Activated effector memory CD4-positive, alpha-beta T cell treated with Interleukin-2 at 50 U/mL for 16 hours (primary cell): ENCODE measurements around the gene XYLT1.

ENCODE experiments used
- DNase-seq: peaks from one replicate; pipeline ENCODE4 v3.0.0-alpha.2; 2020

XYLT1 gene

DNA sequence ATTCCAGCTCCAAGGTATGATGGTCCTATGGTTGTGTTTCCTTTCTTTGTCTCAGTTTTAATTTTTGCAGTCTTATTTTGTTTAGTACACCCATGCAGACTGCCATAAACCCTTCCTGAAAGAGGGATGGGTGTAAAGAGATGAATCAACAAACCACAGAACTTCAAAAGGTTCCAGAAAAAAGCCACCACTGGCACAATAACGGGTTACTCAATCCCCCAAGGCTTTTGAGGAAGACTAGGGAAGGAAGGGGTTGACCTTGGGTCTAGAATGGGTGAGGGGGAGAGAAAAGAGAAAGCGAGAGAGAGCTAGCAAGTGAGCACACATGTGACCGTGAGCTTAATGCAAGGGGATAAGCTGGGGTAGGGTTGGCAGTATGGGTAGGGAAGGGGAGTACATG lies 168.1 kb downstream of the XYLT1 start:
- DNase-seq: no peak

DNA sequence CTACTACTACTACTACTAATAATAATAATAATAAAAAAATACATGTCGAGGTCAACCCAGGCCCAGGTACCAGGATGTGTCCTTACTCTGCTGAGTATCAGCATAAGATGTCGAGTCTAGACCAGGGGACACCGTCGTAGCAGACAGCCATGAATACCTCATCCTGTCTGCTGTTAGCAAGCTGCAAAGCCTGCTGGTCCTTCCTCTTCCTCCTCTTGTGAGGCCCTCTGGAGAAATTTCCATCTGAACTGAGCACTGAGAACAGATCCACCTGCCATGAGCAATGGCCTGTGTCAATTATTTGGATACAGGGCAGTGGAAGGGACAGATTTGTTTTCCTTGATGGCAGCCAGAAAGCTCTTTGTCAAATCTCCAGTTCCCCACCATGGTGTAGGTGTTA lies 168.5 kb downstream of the XYLT1 start:
- no peak for DNase-seq

DNA sequence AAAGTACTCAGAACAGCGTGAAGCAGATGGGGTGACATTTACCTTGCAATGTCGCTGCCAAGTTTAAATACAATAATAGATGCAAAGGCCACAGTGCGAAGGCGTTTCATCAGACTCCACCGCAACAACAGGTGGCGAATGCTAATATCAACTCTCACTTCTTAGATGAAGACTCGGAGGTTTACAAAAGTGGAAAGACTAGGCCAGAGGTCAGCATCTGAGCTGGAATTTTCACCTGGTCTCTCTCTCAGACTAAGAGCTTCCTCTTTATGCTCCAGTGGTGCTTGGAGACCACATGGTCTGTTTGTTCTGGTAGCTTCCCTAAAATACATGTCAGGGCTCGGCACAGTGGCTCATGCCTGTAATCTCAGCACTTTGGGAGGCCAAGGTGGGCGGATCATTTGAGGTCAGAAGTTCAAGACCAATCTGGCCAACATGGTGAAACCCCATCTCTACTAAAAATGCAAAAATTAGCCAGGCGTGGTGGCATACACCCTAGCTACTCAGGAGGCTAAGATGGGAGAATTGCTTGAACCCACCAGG lies 169.1 kb downstream of the XYLT1 start:
- no peak for DNase-seq

DNA sequence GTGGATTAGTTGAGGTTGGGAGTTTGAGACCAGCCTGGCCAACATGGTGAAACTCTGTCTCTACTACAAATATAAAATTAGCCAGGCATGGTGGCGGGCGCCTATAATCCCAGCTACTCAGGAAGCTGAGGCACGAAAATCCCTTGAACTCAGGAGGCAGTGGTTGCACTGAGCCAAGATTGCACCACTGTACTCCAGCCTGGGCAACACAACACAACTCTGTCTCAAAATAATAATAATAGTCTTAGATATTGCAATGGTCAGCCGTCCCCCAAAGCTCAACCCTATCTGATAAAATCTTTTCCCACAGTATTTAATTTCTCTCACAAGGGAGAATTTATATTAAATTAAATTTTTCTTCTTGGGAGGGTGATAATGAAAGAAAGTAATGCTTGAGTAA lies 169.6 kb downstream of the XYLT1 start:
- no peak for DNase-seq

DNA sequence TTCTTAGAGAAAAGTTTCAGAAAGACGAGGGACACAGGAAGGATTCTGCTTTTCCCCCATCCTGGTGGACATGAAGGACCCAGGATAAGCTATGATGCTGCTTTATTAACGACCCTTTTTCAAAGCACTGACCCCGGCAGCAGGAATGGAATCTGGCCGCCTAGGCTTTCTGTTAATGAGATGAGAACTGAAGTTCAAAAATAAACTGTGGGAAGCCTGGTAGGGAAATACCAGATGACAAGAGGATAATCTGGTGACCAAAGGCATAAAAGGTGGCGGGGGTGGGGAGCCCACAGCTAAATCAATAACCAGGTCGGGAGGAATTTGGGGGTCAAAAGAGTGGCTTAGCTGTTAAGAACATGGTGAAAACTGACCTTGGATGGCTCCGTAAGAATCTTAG lies 171.0 kb downstream of the XYLT1 start:
- DNase-seq: no peak

DNA sequence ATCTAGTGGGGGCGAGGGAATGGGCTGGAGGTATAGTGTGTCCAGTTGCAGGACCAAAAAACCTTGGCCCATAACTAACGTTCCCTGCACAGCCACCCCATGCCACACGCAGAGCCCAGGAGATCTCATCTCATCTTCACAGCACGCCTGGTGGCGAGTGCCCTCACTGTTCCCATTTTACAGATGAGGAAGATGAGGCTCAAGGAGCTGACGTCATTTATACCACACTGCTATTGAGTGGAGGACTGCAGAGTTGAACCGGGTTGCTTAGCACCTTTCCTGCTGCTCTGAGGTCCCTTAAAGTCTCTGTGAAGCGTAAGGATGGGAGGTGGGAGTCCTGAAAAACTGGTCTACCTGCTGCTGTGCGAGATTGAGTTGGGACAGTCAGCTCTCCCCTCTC lies 172.5 kb downstream of the XYLT1 start:
- DNase-seq: no peak

DNA sequence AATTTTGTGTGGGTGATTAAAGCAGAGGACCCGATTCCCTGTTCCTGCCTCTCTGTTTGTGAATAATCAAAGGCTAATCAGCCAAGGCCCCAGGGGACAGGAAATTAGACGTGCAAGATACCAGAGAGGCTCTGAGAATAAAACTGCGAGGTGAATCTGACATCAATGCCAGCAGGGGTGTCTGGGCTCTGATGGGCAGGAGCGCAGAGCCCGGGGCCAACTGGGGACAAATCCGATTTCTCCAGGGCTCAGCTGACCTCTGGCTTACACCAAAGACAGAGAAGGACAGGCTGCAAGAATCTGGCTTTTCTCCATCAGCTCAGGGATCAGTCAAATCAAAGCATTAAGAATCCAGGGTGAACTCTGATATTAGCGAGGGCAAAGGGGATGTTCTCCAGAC lies 174.3 kb downstream of the XYLT1 start:
- DNase-seq: no peak

DNA sequence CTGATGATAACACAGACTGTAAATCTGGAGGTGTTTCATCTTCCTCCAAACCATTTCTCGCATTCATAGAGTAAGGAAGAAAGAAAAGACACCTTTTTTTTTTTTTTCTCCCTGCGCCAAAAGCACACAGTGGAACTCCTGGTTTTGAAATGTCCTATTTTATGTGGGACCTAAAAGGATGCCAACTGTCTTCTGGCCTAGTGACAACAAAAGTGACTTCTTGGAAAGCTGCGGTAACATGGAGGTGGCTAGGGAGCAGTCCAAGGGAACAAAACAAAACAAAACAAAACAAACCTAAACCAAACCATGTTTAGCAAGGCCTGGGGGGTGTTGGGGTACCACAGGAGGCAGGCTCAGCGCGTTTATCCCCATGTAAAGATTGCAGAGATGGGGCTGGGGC lies 174.8 kb downstream of the XYLT1 start:
- DNase-seq: no peak

DNA sequence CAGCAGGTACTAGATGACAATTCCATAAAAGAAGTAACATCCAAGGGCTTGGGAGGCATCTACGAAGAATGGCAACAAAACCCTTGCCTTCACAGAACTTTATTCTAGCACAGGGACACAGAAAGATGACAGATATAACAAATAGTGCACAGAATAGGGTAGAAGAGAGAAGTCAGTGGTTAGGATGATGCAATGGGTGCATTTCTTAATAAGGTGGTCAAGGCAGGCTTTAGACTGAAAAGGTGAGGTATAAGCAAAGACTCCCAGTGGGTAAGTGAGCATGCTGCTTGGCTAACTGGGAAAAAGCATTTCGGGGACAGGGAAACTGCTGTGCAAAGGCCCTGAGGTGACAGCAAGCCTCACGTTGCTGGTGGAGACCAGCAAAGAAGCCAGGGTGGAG lies 175.9 kb downstream of the XYLT1 start:
- no peak for DNase-seq

DNA sequence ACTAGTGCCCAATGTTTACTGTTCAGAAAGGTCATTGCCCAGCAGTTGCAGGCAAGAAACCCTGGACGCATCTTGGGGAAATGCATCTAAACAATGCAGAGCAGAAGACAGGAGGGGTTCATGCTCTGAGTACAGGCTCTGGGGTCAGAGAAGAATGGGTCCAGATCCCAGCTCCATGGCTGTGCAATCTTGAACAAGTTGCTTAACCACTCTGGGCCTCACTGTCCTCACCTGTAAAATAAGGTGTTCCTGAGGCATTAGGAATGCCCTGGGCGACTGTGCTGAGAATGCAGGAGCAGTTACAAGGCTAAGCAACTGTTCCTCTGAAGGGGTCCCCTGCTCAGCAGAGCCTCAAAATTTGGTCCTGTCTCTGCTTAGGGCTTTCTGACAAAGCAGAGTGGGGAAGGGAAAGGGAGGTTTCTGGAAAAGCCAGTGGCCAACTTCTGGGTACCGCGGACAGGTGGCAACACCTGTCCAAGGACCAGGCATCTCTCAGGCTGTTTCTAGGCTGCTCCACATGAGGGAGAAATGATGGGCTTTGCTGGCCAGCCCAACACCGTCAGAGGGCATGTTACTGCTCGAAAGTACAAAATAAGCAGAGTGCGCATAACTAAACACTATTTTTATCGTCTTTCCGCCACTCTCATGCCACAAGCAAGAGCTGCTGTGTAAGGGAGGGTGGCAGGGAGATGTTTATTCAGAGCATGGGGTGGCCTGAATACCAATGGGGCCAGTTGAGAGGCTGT lies 176.8 kb downstream of the XYLT1 start:
- DNase-seq: no peak

DNA sequence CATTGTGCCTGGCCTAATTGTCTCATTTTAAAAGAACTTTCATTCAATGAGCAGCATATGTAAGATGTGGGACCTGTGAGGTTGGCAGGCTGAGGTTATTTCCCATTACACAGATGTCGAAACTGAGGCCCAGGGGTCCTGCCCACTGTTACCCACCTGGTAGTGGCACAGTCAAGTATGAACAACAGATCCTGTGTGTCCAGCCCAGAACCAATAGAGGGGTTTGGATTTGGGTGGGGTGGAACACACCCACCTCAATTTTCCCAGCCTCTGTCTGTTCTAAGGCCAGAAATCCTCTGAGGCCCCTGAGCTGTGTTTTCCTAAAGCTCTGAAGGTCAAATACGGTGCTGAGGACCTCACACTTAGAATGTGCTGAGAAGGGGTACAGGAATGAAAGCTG lies 179.5 kb downstream of the XYLT1 start:
- DNase-seq: no peak

DNA sequence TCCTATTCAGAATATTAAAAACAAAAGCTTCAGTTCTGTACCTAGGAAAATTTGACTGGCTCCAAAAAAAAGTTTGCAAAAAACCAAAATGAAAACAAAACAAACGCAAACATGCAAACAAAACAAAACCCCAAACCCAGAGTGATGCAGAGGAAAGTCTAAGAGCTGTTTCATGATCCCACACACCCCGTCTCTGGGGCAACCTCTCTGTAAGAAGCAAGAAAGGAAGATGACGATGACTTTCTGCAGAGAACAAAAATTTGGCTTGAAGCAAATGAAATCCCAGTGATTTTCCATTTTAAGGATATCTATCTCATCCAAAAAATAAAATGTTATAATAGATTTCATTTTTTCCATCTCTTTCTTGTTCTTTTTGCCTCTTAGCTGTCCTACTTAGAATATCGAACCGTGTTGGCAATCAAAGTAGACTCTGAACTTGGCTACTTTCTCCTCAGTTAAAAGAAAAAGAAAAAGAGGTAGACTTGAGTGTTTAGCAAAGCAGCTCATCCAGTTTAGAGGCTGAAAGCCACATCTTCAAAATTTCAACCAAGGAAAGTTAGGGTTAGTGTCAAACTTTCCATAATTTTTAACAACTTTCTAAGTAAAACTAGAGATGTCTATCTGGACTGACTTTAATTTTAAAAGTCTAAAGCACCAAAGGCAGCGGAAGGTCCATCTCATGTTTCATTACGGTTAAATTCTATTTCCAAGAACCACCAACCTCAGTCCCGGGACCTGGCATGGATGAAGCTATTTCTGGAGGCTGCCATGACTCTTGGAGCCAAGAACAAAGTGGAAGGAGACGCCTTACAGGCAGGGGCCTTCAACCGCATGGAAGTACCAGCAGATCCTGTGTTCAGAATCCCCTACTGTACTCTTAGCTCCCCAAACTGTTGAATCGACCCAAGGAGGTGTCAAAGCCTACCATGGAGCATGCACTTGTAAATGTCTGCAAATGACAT lies 180.8 kb downstream of the XYLT1 start:
- no peak for DNase-seq

DNA sequence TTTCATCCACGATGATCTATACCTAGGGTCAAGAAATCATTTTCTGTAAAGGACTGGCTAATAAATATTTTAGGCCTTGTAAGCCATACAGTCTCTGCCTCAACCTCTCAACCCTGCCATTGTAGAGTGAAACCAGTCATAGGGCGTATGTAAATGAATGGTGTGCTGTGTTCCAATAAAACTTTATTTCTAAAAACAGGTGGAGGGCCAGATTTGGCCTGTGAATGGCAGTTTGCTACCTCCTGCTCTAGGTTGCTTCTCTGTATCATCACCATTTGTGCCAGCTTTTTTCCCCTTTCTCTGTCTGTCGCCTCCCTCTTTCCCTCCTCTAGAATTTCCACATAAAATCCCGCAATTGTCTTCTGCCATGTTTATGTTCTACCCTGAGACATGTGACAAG lies 181.7 kb downstream of the XYLT1 start:
- DNase-seq: no peak

DNA sequence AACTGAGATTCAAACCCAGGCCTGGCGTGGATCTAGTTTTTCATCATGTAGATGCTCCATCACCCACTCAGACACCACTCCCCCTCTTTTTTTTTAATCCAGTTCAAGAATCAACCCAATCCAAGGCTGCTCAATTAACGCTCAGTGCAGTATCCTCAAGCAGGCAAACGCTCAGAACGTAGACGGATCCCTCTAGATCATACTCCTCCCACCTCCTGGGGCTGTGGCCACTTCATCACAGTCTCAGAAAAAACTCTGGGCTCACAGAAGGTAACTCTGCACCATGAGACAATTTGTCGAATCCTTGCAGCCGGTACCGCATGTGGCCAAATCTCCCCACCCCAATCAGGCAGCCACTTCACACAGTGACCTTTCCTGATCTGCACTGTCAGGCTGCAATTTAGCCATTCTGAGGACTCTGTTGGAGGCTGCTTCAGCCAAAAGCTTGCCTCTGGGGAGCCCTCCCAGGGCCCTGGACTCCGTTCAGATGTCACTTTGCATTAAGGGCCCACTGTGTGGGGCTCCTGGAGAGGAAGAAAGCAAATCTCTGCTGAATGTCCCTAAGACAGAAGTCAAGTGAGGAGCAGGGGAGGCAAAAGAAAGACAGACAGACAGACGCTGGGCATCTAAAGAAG lies 183.5 kb downstream of the XYLT1 start:
- DNase-seq: no peak

DNA sequence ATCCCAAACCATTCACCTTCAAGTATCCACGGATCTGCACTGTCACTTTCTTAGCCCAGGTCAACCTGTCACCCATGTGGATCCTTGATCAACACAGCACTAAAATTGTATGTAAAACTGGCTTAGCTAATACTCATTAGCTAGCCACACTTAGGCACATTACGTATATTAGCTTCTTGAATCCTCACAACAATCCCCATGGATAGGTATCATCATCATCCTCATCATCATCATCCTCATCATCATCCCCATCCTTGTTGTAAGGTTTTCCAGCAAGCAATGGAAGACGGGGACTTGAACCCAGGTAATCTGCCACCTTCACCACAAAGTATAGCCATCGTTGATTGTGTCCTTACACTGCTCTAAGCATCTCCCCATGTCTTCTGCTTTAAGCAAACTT lies 184.3 kb downstream of the XYLT1 start:
- no peak for DNase-seq

DNA sequence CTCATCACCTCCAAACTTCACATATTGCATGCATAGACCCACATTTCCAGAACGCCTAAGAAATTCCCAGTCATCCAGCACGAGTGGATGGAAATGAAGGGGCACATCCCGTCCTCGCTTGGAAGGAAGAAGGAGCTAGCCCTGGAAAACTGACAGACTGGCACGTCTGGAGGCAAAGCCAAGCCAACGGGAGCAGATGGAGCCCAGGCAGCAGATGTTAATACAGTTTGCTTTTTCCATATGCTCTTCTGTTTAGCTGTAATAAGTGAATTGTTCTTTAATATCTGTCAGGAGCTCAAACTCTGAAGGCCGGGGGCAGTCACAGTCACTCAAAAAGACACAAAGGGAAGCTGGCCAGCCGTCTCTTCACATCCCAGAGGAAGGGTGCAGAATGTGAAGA lies 187.7 kb downstream of the XYLT1 start:
- no peak for DNase-seq

DNA sequence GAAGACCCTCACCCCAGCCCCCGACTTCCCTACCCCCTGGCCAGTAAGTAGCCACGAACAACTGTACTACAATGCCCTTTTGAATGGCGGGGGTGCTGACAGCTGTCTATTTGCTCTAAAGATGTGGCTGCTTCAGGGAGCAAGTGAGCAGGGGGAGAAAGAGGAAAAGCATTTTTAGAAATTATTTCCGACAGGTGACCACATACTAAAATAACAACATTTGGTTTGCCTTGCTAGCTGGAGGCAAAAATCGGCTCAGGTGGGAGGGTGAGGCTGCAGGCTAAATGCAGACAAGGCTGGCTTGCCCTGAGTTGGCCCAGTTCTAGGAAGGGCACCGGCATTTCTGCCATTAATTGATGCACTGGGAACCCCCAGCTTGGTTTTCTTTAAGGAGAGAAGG lies 188.5 kb downstream of the XYLT1 start:
- DNase-seq: no peak

DNA sequence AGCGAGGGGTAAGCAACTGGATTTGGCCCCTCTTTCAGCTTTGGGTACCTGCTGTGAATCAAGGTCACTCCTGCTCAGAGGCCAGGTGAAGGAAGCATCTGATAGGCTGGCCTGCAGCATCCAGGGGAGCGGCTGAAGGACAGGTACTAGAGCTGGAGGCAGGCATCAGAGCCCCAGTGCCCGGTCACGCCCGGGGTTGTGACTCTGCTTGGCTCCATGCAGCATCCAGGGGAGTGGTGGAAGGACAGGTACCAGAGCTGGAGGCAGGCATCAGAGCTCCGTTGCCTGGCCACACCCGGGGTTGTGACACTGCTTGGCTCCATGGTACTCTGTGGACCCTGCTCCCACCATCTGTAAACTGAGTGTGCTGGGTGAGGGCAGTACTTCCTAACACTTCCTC lies 189.7 kb downstream of the XYLT1 start:
- DNase-seq: no peak

DNA sequence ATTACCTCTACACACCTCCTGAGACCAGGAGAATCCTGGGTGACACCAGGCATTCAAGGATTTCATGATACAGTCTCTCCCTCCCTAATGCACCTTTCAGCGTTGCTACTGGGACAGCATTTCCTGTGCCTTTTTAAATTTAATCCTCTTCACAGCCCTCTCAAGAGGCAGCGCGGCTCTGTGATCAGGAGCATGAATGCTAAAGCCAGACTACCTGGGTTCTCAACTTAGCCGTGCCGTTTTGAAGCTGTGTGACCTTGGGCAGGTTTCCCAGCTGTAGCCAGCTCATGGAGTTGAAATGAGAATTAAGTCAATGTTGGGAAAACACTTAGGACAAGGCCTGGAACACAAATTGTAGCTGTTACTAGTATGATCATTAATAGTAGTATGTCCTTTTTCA lies 191.8 kb downstream of the XYLT1 start:
- no peak for DNase-seq

DNA sequence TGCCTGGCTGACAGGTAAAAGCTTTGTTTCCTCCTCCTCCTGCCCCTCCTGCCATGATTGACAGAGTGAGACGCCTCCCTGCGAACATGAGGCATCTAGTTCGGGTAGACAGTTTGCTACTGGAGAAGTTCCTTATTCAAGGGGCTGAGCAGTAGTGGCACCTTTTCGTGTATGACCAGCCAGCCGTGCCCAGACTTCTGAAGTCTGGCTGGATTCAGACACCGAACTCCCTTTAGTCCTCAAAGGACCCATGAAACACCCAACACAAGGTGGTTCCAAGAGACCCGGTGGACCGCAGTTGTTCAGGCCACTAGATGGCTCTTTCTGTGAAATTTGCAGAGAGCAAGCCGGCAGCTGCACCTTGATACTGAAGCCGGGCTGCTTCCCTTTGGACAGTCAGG lies 192.8 kb downstream of the XYLT1 start:
- DNase-seq: no peak

DNA sequence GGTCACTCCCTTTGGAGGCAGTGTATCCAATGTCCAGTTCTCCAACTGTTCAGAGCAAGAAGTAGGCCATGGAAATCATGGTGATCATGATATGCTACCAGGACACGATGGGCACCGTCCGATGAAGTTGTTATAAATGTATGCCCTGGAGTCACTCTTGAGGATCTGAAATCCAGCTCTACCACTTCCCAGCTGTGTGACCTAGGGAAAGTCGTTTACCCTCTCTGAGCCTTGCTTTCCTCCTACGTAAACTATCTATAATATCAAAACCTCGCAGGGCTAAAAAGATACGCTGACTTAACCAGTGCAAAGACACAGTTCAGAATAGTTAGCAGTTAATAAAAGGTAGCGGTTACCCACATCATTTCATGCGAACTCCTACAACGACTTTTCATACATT lies 194.2 kb downstream of the XYLT1 start:
- DNase-seq: no peak

DNA sequence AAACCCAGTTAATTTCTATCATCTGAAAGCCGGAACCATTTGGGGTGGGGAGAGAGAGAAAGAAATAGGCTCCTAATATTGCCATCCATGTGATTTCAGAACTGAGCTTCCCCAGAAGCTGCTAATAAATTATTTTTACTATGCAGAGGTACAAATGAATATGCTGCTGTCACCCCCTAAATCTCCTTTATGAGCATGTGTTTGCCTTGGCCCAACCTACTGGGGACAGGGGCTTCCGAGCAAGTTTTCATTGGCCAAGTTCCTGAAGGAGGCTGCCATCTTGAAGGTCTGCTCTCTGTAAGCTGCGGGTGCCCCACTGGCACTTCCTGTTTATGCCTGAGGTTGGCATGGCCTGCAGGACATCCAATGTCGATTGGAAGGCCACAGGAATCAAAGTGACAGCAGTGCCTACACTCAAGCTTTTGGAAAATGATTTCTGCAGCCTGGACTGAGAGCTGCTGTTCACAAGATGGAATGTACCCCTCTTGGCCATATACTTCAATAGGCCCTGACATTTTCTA lies 194.7 kb downstream of the XYLT1 start:
- no peak for DNase-seq
